OCI-LY1 (cell line): ENCODE data around the gene KDM4D.
"Not testable (repeated sequence)": the region's sequence is repeated elsewhere in the genome, so short reads cannot be mapped to it uniquely, and the experiment has no call there.

Experiments used
- H2AFZ ChIP-seq: fragments of 200-600 bp; sonication (generic), shearing (Covaris generic); 2 replicates; pipeline ENCODE4 v1.6.0; 2014; ENCODE audit warnings: antibody characterized with exemption, mild to moderate bottlenecking, low read length
- H3F3A ChIP-seq: fragments of 200-600 bp; sonication (generic), shearing (Covaris generic); 2 replicates; pipeline ENCODE4 v1.6.0; 2014; ENCODE audit warnings: mild to moderate bottlenecking, antibody characterized with exemption, low read length, moderate library complexity; ENCODE audit not compliant: insufficient read depth
- H3K27ac ChIP-seq: fragments of 200-600 bp; sonication (generic); 2 replicates; pipeline ENCODE4 v1.5.1; 2014; ENCODE audit warnings: low read length, mixed run types, mild to moderate bottlenecking, low read depth; ENCODE audit not compliant: poor library complexity, severe bottlenecking
- H3K27me3 ChIP-seq: fragments of 200-600 bp; sonication (generic); 2 replicates; pipeline ENCODE4 v1.6.0; 2014; ENCODE audit warnings: antibody characterized with exemption, mild to moderate bottlenecking, low read length, moderate library complexity; ENCODE audit not compliant: insufficient read depth
- H3K36me3 ChIP-seq: fragments of 200-600 bp; sonication (generic); 2 replicates; pipeline ENCODE4 v1.6.1; 2014; ENCODE audit warnings: mild to moderate bottlenecking, antibody characterized with exemption, low read length, moderate library complexity, mixed read lengths; ENCODE audit not compliant: insufficient read depth
- H3K4me1 ChIP-seq: fragments of 200-600 bp; sonication (generic); 2 replicates; pipeline ENCODE4 v1.5.1; 2014; ENCODE audit warnings: mild to moderate bottlenecking, low read length, moderate library complexity; ENCODE audit not compliant: insufficient read depth, severe bottlenecking
- H3K4me2 ChIP-seq: fragments of 200-600 bp; sonication (generic), shearing (Covaris generic); 2 replicates; pipeline ENCODE4 v1.6.1; 2014; ENCODE audit warnings: low read length
- H3K4me3 ChIP-seq: fragments of 200-600 bp; sonication (generic); 2 replicates; pipeline ENCODE4 v1.5.1; 2014; ENCODE audit warnings: low read length, low read depth, mild to moderate bottlenecking, mixed read lengths; ENCODE audit not compliant: poor library complexity, severe bottlenecking
- H3K79me2 ChIP-seq: fragments of 200-600 bp; shearing (Covaris generic); 2 replicates; pipeline ENCODE4 v1.6.1; 2016; ENCODE audit warnings: mixed run types, low read length, mixed read lengths; ENCODE audit not compliant: insufficient read depth
- H3K9ac ChIP-seq: fragments of 200-600 bp; sonication (generic), shearing (Covaris generic); 2 replicates; pipeline ENCODE4 v1.6.1; 2014; ENCODE audit warnings: mild to moderate bottlenecking, low read length, mixed read lengths
- H3K9me2 ChIP-seq: fragments of 200-600 bp; sonication (generic), shearing (Covaris generic); 2 replicates; pipeline ENCODE4 v1.6.1; 2014; ENCODE audit warnings: low read depth, mild to moderate bottlenecking, low read length, mixed read lengths
- H3K9me3 ChIP-seq: fragments of 200-600 bp; shearing (Covaris generic); 2 replicates; pipeline ENCODE4 v1.6.1; 2014; ENCODE audit warnings: low read length, mixed read lengths
- H4K20me1 ChIP-seq: fragments of 200-600 bp; sonication (generic), shearing (Covaris generic); 2 replicates; pipeline ENCODE4 v1.6.0; 2016; ENCODE audit warnings: mild to moderate bottlenecking, low read length; ENCODE audit not compliant: insufficient read depth
- EZH2 ChIP-seq: fragments of 200-600 bp; sonication (generic), shearing (Covaris generic); IDR thresholded peaks from 2 replicates; pipeline ENCODE4 v1.8.0; 2017; ENCODE audit warnings: borderline replicate concordance, mixed run types, mild to moderate bottlenecking, antibody characterized with exemption, low read length, moderate library complexity, mixed read lengths
- TF ChIP-seq, protein P1 (sequence below): fragments of 200-600 bp; sonication (generic), shearing (Covaris generic); IDR thresholded peaks from 2 replicates; pipeline ENCODE4 v1.5.1; 2017; ENCODE audit warnings: mild to moderate bottlenecking, antibody characterized with exemption, low read length, moderate library complexity, mixed read lengths

KDM4D gene

DNA sequence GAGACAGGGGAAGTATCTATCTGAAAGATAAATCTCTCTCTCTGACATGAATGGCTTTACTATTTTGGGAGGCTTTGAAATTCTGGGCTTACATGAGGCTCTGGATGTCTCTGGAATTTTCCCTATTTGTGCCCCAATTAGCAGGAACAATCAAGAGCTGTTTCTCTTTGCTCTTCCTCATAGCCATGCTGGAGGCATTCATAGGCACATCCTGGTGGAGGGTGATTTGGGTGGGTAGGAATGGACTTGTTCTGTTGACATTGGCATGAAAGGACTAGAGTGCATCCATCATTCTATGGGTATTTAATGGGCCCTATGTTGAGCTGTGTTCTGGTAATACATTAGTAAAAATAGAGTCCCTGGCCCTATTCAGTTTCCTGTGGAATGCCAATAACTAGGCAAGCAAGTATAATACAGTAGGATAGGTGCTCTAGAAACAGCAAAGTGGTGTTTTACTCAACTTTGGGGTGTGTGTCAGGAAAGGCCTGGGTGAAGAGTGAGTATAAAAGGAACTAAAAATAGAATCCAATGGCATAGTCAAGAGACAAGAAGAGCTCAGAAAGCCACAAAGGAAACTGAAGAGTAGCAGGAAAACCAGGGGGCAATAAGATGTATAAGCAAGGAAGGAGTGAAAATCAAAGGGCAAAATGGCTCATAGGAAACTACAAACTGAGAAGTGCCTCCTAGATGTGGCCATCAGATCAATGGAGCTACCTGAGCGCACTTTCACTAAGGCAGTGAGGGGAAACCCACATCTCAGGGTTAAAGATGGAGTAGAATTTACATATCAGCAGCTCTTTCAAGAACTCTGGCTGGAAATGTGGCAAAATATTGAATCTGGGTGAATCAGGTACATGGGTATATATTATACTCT, 45.2 kb upstream of the KDM4D start:
- Histone ChIP-seq H3K9me3 (no peaks in the 10 kb centered on the region), H2AFZ (no peak overlapping the region), H3K79me2 (no peaks in the 10 kb centered on the region), H3K9me2 (no peaks in the 10 kb centered on the region), H4K20me1 (no peaks in the 10 kb centered on the region), H3K4me3 (no peak overlapping the region), H3K27me3 (no peaks in the 10 kb centered on the region), H3K4me1 (no peaks in the 10 kb centered on the region), H3K27ac (no peak overlapping the region), H3K4me2 (no peak overlapping the region), H3F3A (no peaks in the 10 kb centered on the region), H3K36me3 (no peaks in the 10 kb centered on the region), H3K9ac (no peak overlapping the region)
- no peak for TF ChIP-seq EZH2
- TF ChIP-seq, protein P1, sequence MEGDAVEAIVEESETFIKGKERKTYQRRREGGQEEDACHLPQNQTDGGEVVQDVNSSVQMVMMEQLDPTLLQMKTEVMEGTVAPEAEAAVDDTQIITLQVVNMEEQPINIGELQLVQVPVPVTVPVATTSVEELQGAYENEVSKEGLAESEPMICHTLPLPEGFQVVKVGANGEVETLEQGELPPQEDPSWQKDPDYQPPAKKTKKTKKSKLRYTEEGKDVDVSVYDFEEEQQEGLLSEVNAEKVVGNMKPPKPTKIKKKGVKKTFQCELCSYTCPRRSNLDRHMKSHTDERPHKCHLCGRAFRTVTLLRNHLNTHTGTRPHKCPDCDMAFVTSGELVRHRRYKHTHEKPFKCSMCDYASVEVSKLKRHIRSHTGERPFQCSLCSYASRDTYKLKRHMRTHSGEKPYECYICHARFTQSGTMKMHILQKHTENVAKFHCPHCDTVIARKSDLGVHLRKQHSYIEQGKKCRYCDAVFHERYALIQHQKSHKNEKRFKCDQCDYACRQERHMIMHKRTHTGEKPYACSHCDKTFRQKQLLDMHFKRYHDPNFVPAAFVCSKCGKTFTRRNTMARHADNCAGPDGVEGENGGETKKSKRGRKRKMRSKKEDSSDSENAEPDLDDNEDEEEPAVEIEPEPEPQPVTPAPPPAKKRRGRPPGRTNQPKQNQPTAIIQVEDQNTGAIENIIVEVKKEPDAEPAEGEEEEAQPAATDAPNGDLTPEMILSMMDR: no peak

DNA sequence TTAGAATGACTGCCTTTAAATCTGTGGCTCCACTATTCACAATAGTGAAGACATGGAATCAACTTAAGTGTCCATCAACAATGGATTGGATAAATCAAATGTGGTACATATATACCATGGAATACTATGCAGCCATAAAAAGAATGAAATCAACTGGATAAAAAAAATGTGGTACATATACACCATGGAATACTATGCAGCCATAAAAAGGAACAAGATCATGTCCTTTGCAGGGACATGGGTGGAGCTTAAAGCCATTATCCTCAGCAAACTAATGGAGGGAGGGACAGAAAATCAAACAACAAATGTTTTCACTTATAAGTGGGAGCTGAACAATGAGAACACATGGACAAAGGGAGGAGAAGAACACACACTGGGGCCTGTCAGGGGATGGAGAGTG, 41.4 kb upstream of the KDM4D start:
- not testable (repeated sequence) for H3K27me3 ChIP-seq, H3K9me2 ChIP-seq, H3K27ac ChIP-seq, H3K9me3 ChIP-seq, H3F3A ChIP-seq, H3K4me1 ChIP-seq, H4K20me1 ChIP-seq, H3K36me3 ChIP-seq, H3K4me3 ChIP-seq, H3K9ac ChIP-seq, H2AFZ ChIP-seq, H3K4me2 ChIP-seq, H3K79me2 ChIP-seq

DNA sequence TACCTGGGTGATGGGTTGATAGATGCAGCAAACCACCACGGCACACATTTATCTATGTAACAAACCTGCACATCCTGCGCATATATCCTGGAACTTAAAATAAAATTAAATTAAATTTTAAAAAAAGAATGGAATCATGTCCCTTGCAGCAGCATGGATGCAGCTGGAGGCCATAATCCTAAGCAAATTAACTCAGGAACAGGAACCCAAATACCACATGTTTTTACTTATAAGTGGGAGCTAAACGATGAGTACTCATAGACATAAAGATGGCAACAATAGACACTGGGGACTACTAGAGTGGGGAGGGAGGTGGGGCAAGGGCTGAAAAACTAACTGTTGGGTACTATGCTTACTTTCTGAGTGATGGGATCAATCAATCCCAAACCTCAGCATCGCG, 41.0 kb upstream of the KDM4D start:
- Histone ChIP-seq H3K27me3 (no peaks in the 10 kb centered on the region), H3K36me3 (no peaks in the 10 kb centered on the region), H3F3A (no peaks in the 10 kb centered on the region), H2AFZ (no peak overlapping the region), H3K79me2 (no peaks in the 10 kb centered on the region), H3K4me1 (no peaks in the 10 kb centered on the region), H3K27ac (no peak overlapping the region), H3K9me2 (no peaks in the 10 kb centered on the region), H3K4me3 (no peak overlapping the region), H3K9me3 (no peaks in the 10 kb centered on the region), H3K9ac (no peak overlapping the region), H3K4me2 (no peak overlapping the region), H4K20me1 (no peaks in the 10 kb centered on the region)
- TF ChIP-seq, protein P1: no peak
- TF ChIP-seq EZH2: no peak
